ENCODE results near the gene ADAMTS8. TPM values are rescaled to one million over a fixed set of nuclear protein-coding genes. Genes with fewer than 3 reads are reported as not detected.

The ADAMTS8 gene
- total and polyA plus RNA-seq, 9 of the 15 experiments (the other 6 are each of a cell fraction or from before 2014, with no cell fraction given), result not detected

DNA sequence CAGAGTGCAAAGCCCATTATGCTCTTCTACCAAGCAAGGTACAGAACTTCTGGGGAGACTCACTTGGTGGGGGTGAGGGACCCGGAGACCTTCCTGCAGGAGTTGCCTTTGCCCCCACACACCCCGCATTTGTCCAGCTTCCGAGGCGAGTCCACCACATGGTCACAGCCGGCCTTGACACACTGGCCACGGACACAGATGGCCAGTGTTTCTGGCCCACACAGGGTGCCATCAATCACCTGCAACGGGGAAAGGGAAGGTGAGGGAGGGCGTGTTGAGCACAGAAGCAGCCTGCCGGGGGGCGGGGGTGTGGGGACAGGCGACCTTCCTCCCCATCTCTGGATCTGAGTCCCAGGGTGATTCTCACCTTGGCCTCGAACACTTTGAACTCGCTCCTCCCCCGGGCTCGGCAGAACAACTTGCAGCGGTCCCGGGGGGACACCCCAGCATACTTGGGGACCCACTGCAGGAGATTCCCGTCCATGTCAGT lies 20.0 kb downstream of the ADAMTS8 start (continued):
- TF ChIP-seq, protein P1, sequence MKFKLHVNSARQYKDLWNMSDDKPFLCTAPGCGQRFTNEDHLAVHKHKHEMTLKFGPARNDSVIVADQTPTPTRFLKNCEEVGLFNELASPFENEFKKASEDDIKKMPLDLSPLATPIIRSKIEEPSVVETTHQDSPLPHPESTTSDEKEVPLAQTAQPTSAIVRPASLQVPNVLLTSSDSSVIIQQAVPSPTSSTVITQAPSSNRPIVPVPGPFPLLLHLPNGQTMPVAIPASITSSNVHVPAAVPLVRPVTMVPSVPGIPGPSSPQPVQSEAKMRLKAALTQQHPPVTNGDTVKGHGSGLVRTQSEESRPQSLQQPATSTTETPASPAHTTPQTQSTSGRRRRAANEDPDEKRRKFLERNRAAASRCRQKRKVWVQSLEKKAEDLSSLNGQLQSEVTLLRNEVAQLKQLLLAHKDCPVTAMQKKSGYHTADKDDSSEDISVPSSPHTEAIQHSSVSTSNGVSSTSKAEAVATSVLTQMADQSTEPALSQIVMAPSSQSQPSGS (CRISPR knock-in tag; IDR thresholded peaks at IDR 0.05), result no peak

DNA sequence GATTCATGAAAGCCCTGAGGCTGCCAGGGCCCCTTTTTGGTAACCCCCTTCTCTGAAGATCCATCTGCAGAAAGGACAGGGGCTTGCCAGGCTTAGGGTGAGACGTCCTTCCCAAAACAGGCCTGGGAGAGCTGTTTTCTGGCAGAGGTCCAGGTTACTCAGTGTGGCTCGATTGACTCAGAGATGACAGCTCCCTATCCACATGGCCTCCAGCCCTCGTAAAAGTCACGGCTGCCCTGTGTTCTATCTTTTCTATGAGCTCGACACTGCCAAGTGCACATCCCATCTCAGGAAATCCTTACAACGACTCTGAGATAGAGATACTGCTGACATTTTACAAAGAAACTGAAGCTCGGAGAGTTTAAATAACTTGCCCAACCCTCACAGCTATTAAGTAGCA lies 20.4 kb downstream of the ADAMTS8 start:
- CTCF ChIA-PET (ENCODE audit: low intra/inter-chr PET ratio), result no interaction called here

DNA sequence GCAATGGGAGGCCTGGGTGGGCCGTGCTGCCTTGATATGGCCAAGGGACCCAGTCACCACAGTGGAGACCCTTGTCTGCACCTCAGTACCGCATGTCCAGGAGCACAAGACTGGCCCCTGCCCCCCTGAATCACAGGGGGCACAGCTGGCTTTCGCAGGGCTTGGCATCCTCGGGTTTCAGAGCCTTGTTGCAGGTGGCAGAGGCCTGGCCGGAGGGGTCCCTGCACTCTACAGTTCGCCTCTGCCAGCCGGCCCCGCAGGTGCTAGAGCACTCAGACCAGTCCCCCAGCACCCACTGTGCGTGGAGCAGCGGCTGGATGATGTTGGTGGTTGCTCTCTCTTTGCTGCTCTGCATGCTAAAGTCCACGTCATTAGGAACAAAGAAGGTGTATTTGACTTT lies 23.0 kb downstream of the ADAMTS8 start:
- Histone ChIP-seq H3K27me3 (ENCODE audit: control insufficient read depth in 2 of 2, insufficient read depth in 2 of 2, low read length in 2 of 2) (peaks cover 38 to 87% of the 10 kb centered on the region in 2 experiments), H3K9me1 (ENCODE audit: control insufficient read depth, insufficient read depth, low read length) (no peaks in the 10 kb centered on the region), H3K4me3 (no peak overlapping the region), H2AFZ (ENCODE audit: low read depth, low read length) (no peak overlapping the region), H3K9ac (ENCODE audit: insufficient read depth in 1 of 2, low read depth in 2 of 2, low read length in 2 of 2) (no peak overlapping the region), H3K4me1 (replicated peaks in 1 of 2; ENCODE audit: control insufficient read depth in 2 of 2, insufficient read depth in 2 of 2, low read length in 2 of 2) (no peaks in the 10 kb centered on the region), H3K27ac (ENCODE audit: extremely low read depth, low read depth, low read length) (no peak overlapping the region), H3K79me2 (ENCODE audit: control insufficient read depth, insufficient read depth, low read length) (no peaks in the 10 kb centered on the region), H4K20me1 (replicated peaks; ENCODE audit: control insufficient read depth, insufficient read depth, low read length) (no peaks in the 10 kb centered on the region; the same call in 1 of the 2 replicates), H3K9me3 (replicated peaks; ENCODE audit: control insufficient read depth, insufficient read depth, low read depth, low read length) (no peaks in the 10 kb centered on the region), H3K36me3 (ENCODE audit: control insufficient read depth, insufficient read depth, low read length) (no peaks in the 10 kb centered on the region), H3K4me2 (ENCODE audit: insufficient read depth, low read length) (no peak overlapping the region)
- FAIRE-seq (no peak), ATAC-seq (no peak), DNase-seq (ENCODE audit: extremely low read depth in 1 of 4, low spot score in 3 of 4) (no peak)
- whole genome bisulfite sequencing (ENCODE audit: insufficient coverage, low coverage, missing lambda C conversion rate), result 2% methylated on average over 9 of the region's 11 CpGs
- in situ Hi-C loops (cut with MboI) (no loop called here), intact Hi-C loops (cut with micrococcal nuclease) (no loop called here)
- BruUV-seq (replicated peaks), result no TSS peak
- POLR2A ChIA-PET, result no interaction called here
- CTCF ChIA-PET (ENCODE audit: low intra/inter-chr PET ratio), result no interaction called here
- TF ChIP-seq, protein P2, sequence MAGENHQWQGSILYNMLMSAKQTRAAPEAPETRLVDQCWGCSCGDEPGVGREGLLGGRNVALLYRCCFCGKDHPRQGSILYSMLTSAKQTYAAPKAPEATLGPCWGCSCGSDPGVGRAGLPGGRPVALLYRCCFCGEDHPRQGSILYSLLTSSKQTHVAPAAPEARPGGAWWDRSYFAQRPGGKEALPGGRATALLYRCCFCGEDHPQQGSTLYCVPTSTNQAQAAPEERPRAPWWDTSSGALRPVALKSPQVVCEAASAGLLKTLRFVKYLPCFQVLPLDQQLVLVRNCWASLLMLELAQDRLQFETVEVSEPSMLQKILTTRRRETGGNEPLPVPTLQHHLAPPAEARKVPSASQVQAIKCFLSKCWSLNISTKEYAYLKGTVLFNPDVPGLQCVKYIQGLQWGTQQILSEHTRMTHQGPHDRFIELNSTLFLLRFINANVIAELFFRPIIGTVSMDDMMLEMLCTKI (IDR thresholded peaks at IDR 0.05; ENCODE audit: partially characterized antibody), result no peak
- TF ChIP-seq, protein P3, sequence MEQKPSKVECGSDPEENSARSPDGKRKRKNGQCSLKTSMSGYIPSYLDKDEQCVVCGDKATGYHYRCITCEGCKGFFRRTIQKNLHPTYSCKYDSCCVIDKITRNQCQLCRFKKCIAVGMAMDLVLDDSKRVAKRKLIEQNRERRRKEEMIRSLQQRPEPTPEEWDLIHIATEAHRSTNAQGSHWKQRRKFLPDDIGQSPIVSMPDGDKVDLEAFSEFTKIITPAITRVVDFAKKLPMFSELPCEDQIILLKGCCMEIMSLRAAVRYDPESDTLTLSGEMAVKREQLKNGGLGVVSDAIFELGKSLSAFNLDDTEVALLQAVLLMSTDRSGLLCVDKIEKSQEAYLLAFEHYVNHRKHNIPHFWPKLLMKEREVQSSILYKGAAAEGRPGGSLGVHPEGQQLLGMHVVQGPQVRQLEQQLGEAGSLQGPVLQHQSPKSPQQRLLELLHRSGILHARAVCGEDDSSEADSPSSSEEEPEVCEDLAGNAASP (IDR thresholded peaks at IDR 0.05), result no peak
- TF ChIP-seq ZSCAN29 (IDR thresholded peaks at IDR 0.05) (no peak), POLR3A (IDR thresholded peaks at IDR 0.05; ENCODE audit: borderline replicate concordance, extremely low read depth, insufficient read depth, insufficient read length) (no peak), ZNF133 (CRISPR knock-in tag; IDR thresholded peaks at IDR 0.05) (no peak)
- TF ChIP-seq, protein P4, sequence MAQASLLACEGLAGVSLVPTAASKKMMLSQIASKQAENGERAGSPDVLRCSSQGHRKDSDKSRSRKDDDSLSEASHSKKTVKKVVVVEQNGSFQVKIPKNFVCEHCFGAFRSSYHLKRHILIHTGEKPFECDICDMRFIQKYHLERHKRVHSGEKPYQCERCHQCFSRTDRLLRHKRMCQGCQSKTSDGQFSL (CRISPR knock-in tag; IDR thresholded peaks at IDR 0.05), result no peak
- TF ChIP-seq, protein P4 (tag; IDR thresholded peaks at IDR 0.05), result no peak

More for the DNA sequence above, 20.4 kb downstream of the ADAMTS8 start:
- Histone ChIP-seq H3K4me1 (replicated peaks in 1 of 2; ENCODE audit: control insufficient read depth in 2 of 2, insufficient read depth in 2 of 2, low read length in 2 of 2) (no peaks in the 10 kb centered on the region), H3K4me2 (ENCODE audit: insufficient read depth, low read length) (no peak overlapping the region), H3K9ac (ENCODE audit: insufficient read depth in 1 of 2, low read depth in 2 of 2, low read length in 2 of 2) (no peak overlapping the region), H3K36me3 (ENCODE audit: control insufficient read depth, insufficient read depth, low read length) (no peaks in the 10 kb centered on the region), H3K27me3 (ENCODE audit: control insufficient read depth in 2 of 2, insufficient read depth in 2 of 2, low read length in 2 of 2) (peaks cover 28 to 84% of the 10 kb centered on the region in 2 experiments), H3K27ac (ENCODE audit: extremely low read depth, low read depth, low read length) (no peak overlapping the region), H4K20me1 (replicated peaks; ENCODE audit: control insufficient read depth, insufficient read depth, low read length) (no peaks in the 10 kb centered on the region; the same call in 1 of the 2 replicates), H3K79me2 (ENCODE audit: control insufficient read depth, insufficient read depth, low read length) (no peaks in the 10 kb centered on the region), H3K9me1 (ENCODE audit: control insufficient read depth, insufficient read depth, low read length) (no peaks in the 10 kb centered on the region), H3K9me3 (replicated peaks; ENCODE audit: control insufficient read depth, insufficient read depth, low read depth, low read length) (no peaks in the 10 kb centered on the region), H3K4me3 (no peak overlapping the region), H2AFZ (ENCODE audit: low read depth, low read length) (no peak overlapping the region)
- FAIRE-seq (no peak), DNase-seq (ENCODE audit: extremely low read depth in 1 of 4, low spot score in 3 of 4) (no peak), ATAC-seq (no peak)
- TF ChIP-seq NFIC (IDR thresholded peaks at IDR 0.05) (peak; percentile 52), ARHGAP35 (IDR thresholded peaks at IDR 0.05; ENCODE audit: partially characterized antibody) (no peak)
- BruUV-seq (replicated peaks), result no TSS peak
- POLR2A ChIA-PET, result no interaction called here
- 0% methylated on average over 6 of the region's 7 CpGs for WGBS (ENCODE audit: insufficient coverage, low coverage, missing lambda C conversion rate)
- in situ Hi-C loops (cut with MboI), result no loop called here
- intact Hi-C loops (cut with micrococcal nuclease), result no loop called here
